Mesendoderm (in vitro differentiated cells): ENCODE measurements around the gene PRRC2A.

Experiments
- DNase-seq: peaks from one replicate; pipeline ENCODE4 v3.0.0; 2013
- H2AK5ac ChIP-seq: 2 replicates; pipeline ENCODE4 v1.6.1; 2013; ENCODE audit warnings: low read length, inconsistent platforms
- H2BK120ac ChIP-seq: 2 replicates; pipeline ENCODE4 v1.6.1; 2013; ENCODE audit warnings: low read depth, mild to moderate bottlenecking, low read length, moderate library complexity, mixed read lengths
- H2BK15ac ChIP-seq: replicated peaks from 2 replicates; pipeline ENCODE4 v1.6.1; 2013; ENCODE audit warnings: low read depth, mild to moderate bottlenecking, moderate library complexity
- H2BK5ac ChIP-seq: 2 replicates; pipeline ENCODE4 v1.6.1; 2013; ENCODE audit warnings: low read length, inconsistent platforms
- H3K18ac ChIP-seq: 2 replicates; pipeline ENCODE4 v1.6.1; 2013; ENCODE audit warnings: mild to moderate bottlenecking, low read length, mixed read lengths
- H3K23ac ChIP-seq: one replicate; pipeline ENCODE4 v1.6.1; 2013; ENCODE audit warnings: low read length
- H3K27ac ChIP-seq: 2 replicates; pipeline ENCODE4 v1.5.1; 2013; ENCODE audit warnings: low read depth, mild to moderate bottlenecking, inconsistent platforms, low read length, moderate library complexity
- H3K27me3 ChIP-seq: 2 replicates; pipeline ENCODE4 v1.6.1; 2013; ENCODE audit warnings: low read length, control low read depth, mild to moderate bottlenecking, inconsistent platforms; ENCODE audit not compliant: insufficient read depth, poor library complexity
- H3K36me3 ChIP-seq: 2 replicates; pipeline ENCODE4 v1.6.1; 2013; ENCODE audit warnings: low read length, inconsistent platforms; ENCODE audit not compliant: control insufficient read depth, insufficient read depth
- H3K4ac ChIP-seq: one replicate; pipeline ENCODE4 v1.6.1; 2013; ENCODE audit warnings: low read depth, mild to moderate bottlenecking, low read length, moderate library complexity
- H3K4me1 ChIP-seq: 2 replicates; pipeline ENCODE4 v1.6.1; 2013; ENCODE audit warnings: low read depth, low read length, inconsistent platforms; ENCODE audit not compliant: control insufficient read depth
- H3K4me2 ChIP-seq: 2 replicates; pipeline ENCODE4 v1.6.1; 2013; ENCODE audit warnings: low read length
- H3K4me3 ChIP-seq: 2 replicates; pipeline ENCODE4 v1.5.1; 2013; ENCODE audit warnings: mild to moderate bottlenecking, low read length
- H3K56ac ChIP-seq: one replicate; pipeline ENCODE4 v1.6.1; 2013; ENCODE audit warnings: low read length
- H3K79me1 ChIP-seq: 2 replicates; pipeline ENCODE4 v1.6.1; 2013; ENCODE audit warnings: low read length, inconsistent platforms
- H3K79me2 ChIP-seq: 2 replicates; pipeline ENCODE4 v1.6.1; 2013; ENCODE audit warnings: mild to moderate bottlenecking, low read length; ENCODE audit not compliant: control insufficient read depth, insufficient read depth
- H3K9ac ChIP-seq: 2 replicates; pipeline ENCODE4 v1.6.1; 2013; ENCODE audit warnings: low read length, inconsistent platforms
- H4K5ac ChIP-seq: one replicate; pipeline ENCODE4 v1.6.1; 2013; ENCODE audit warnings: low read length
- H4K8ac ChIP-seq: one replicate; pipeline ENCODE4 v1.6.1; 2013; ENCODE audit warnings: low read depth, mild to moderate bottlenecking, control low read depth, low read length, moderate library complexity
- WGBS: extraction: QIAGEN DNeasy Blood & Tissue Kit; methylation state at CpG from one replicate; pipeline ENCODE4 v1.1.7; 2013; ENCODE audit warnings: low lambda C conversion rate, missing lambda C conversion rate; ENCODE audit not compliant: insufficient coverage; ENCODE audit errors: extremely low coverage; 5-methylcytosine and 5-hydroxymethylcytosine counted together

The PRRC2A gene

DNA sequence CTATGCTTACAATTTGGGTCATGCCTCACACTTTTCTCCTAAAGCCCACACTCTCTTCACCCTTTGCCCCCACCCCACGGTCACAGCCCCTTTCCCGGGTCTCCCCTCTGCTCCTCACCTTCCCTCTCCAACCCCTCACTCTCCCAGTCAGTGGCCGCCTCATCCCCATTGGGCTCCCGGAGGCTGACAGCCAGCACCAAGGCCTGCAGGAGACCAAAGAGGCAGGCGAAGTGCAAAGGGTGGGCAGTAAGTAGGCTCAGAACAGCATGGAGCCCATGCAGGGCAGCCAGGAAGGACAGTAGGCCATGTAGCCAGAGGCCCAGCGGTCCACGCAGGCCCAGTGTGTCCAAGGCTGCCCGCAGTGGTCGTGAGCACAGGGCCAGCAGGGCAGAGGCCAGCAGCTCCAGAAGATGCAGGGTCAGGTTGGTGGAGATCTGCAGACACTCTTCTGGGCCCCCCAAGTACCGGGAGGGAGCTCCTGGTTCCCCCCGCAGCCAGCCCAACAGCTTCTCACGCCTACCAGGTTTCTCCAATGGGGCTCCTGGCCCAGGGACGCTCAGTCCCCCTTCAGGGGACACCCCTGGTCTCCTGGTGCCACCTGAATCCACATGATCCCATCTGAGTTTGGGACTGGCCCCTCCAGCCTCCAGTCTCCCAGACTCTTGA, 38.6 kb downstream of the PRRC2A start:
- H3K56ac ChIP-seq = peak overlapping the region; percentile 61
- peak overlapping the region; percentile 79 for H3K9ac ChIP-seq
- no peak overlapping the region for H2BK15ac ChIP-seq
- H3K4me1 ChIP-seq = peaks cover 8% of the 10 kb centered on the region
- H3K23ac ChIP-seq = no peak overlapping the region
- no peak overlapping the region for H2AK5ac ChIP-seq
- H2BK120ac ChIP-seq = no peak overlapping the region
- H4K8ac ChIP-seq = no peak overlapping the region
- H3K27ac ChIP-seq = no peak overlapping the region
- no peak overlapping the region for H3K18ac ChIP-seq
- no peak overlapping the region for H3K4ac ChIP-seq
- DNase-seq = no peak
- peak overlapping the region; percentile 75 for H3K4me2 ChIP-seq
- H2BK5ac ChIP-seq = no peak overlapping the region
- no peaks in the 10 kb centered on the region for H3K27me3 ChIP-seq
- WGBS = no CpG with 5 or more reads among the region's 13 CpGs
- no peak overlapping the region for H3K4me3 ChIP-seq
- H4K5ac ChIP-seq = no peak overlapping the region
- no peaks in the 10 kb centered on the region for H3K36me3 ChIP-seq
- peaks cover 23% of the 10 kb centered on the region for H3K79me1 ChIP-seq
- peaks cover 26% of the 10 kb centered on the region for H3K79me2 ChIP-seq

DNA sequence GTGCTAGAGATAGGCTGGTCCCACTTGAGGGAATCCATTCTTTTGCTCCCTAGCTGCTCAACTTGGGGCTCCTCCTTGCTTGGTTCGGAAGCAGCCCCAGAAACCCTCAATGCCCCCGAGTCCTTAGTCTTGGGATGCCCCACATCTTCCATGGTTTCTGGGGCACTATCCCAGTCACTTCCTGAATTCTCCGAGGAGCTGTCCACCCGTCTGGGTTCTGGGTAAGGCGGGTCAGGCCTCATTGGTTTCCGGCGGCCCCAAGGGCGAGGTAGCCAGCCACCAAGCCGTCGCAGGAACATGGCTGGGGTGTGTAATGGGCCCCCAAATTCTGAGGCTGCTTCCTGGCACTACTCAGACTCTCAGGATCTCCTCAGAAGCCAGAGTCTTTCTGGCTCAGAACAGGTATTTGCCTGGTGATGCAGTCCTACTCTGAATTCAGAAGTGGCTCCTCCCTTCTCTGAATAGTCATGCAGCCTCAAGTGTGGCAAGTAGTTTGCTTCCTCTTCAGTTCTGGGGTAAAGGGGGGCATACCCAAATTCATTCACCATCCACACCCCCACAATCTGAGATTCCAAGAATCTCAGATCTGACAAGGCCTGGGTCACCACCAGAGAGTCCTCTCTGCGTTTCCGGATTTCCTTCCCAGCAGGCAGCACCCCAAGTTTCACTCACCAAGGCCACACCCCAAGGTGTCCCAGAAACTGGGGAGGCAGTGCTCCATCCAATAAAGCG, 39.3 kb downstream of the PRRC2A start:
- H3K4ac ChIP-seq = peak overlapping the region; percentile 73
- H3K4me2 ChIP-seq = peak overlapping the region; percentile 75
- H3K79me1 ChIP-seq = peaks cover 27% of the 10 kb centered on the region
- H2BK120ac ChIP-seq = no peak overlapping the region
- H3K4me1 ChIP-seq = peaks cover 8% of the 10 kb centered on the region
- no CpG with 5 or more reads among the region's 13 CpGs for WGBS
- H3K18ac ChIP-seq = no peak overlapping the region
- no peaks in the 10 kb centered on the region for H3K36me3 ChIP-seq
- peak overlapping the region; percentile 83 for H3K56ac ChIP-seq
- H3K23ac ChIP-seq = no peak overlapping the region
- H3K9ac ChIP-seq = peak overlapping the region; percentile 79
- no peak overlapping the region for H4K8ac ChIP-seq
- no peak overlapping the region for H3K27ac ChIP-seq
- no peak overlapping the region for H2BK5ac ChIP-seq
- peaks cover 30% of the 10 kb centered on the region for H3K79me2 ChIP-seq
- peak overlapping the region; percentile 65 for H3K4me3 ChIP-seq
- no peak for DNase-seq
- H4K5ac ChIP-seq = no peak overlapping the region
- H3K27me3 ChIP-seq = no peaks in the 10 kb centered on the region
- H2AK5ac ChIP-seq = no peak overlapping the region
- no peak overlapping the region for H2BK15ac ChIP-seq

DNA sequence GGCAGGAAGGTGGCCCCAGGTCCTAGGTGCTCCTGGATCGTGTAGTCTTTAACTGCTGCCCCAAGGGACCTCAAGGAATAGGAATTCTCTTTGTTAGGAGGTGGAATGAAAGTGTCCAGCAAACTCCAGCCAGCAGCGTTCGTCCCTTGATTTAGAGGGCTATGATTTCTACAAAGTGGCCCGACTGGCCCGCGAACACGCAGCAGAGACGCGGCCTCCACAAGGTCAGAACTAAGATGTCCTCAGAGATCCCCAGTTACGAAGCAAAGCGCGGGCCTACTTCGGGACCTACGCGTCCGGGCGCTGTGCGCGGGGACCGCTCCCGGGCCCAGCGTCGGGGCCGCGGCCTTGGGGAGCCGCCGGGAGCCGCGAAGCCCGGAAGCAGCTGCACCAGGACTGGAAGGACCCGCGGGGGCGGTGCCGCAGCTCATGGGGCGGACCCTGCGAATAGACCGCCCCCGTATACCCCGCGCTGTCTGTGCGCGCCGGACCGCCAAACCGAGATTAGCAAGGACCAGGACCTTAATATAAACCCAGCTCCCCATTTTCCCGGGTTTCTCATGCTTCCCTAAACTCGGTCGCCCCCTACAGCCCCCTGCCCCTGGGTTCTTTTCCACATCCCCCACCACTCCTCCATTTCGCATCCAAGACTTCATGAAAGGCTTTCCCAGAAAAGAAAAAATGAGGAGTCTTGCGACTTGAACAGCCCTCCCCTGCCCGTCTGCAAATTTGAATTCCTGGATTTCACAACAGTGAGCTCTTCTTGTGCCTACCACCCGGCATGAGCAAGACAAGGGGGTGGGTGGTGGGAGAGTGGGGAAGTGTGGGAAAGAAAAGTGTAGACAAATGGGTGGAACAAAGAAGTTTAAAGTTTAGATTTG, 40.1 kb downstream of the PRRC2A start, which contains the start of gene C6orf47:
C6orf47 (minus strand) TSS at position 398 of the 881 bp plus-strand sequence. CDS start 831 bp downstream, outside the sequence.
- Histone ChIP-seq H3K27me3 (no peaks in the 10 kb centered on the region), H3K79me1 (peaks cover 27% of the 10 kb centered on the region), H2BK120ac (no peak within 1 kb of the TSS), H3K4ac (peak within 1 kb of the TSS; percentile 73), H3K9ac (peak within 1 kb of the TSS; percentile 79), H3K18ac (peak within 1 kb of the TSS; percentile 42), H3K27ac (peak within 1 kb of the TSS; percentile 53), H4K5ac (no peak within 1 kb of the TSS), H3K79me2 (peaks cover 30% of the 10 kb centered on the region), H3K23ac (peak within 1 kb of the TSS; percentile 1), H2BK5ac (peak within 1 kb of the TSS; percentile 29), H2BK15ac (no peak within 1 kb of the TSS), H3K4me2 (peak within 1 kb of the TSS; percentile 75), H3K36me3 (no peaks in the 10 kb centered on the region), H4K8ac (no peak within 1 kb of the TSS), H3K4me3 (peak within 1 kb of the TSS; percentile 65), H2AK5ac (no peak within 1 kb of the TSS), H3K56ac (peak within 1 kb of the TSS; percentile 84), H3K4me1 (peaks cover 8% of the 10 kb centered on the region)
- no CpG with 5 or more reads among the region's 52 CpGs for whole genome bisulfite sequencing
- peak; percentile 90 for DNase-seq

- no peak overlapping the region for H2AK5ac ChIP-seq
- H3K79me2 ChIP-seq = peaks cover 35% of the 10 kb centered on the region
- peaks cover 8% of the 10 kb centered on the region for H3K4me1 ChIP-seq
- peaks cover 29% of the 10 kb centered on the region for H3K79me1 ChIP-seq
- H3K27me3 ChIP-seq = no peaks in the 10 kb centered on the region
- H3K18ac ChIP-seq = no peak overlapping the region
- H3K36me3 ChIP-seq = no peaks in the 10 kb centered on the region
- H2BK120ac ChIP-seq = no peak overlapping the region
- H2BK15ac ChIP-seq = no peak overlapping the region
- peak overlapping the region; percentile 84 for H3K56ac ChIP-seq
- no peak overlapping the region for H3K23ac ChIP-seq
- no peak overlapping the region for H4K5ac ChIP-seq
- no peak overlapping the region for H3K4me3 ChIP-seq
- peak overlapping the region; percentile 53 for H3K27ac ChIP-seq
- H3K9ac ChIP-seq = peak overlapping the region; percentile 77
- H3K4ac ChIP-seq = no peak overlapping the region
- no peak overlapping the region for H2BK5ac ChIP-seq
- no peak overlapping the region for H4K8ac ChIP-seq
- H3K4me2 ChIP-seq = no peak overlapping the region
- DNase-seq = no peak
- WGBS = no CpG with 5 or more reads among the region's 12 CpGs
These were observed 41.0 kb downstream of the PRRC2A start for GRCh38 chr6:31661262-31662123.

DNA sequence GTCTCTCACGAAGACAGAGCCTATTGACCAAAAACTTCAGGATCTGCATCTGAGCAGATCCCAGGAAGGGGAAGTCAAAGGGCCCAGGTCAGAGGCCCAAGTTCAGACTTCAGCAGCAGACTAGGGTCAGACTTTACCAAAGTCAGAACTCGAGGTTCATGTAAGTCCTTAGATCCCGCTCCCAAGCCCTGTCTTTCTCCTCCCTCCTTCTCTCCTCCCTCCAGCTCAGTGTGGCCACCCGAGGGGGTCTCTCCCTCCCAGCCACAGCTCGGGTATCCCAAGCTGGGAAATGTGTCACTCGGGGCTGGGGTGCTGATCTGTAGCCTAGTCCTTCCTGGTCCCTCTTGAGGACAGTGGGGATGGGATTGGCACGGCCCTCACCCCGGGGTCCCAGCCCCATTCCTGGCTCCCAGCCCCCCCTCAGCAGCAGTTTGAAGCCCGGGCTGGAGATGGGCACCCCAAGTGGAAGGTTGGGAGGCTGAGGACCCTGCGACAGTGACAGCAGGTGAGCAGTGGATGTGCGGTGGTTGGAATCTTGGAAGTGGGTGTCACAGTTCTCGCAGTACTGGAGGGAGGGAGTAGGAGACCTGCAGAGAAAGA, 41.7 kb downstream of the PRRC2A start:
- Histone ChIP-seq H3K9ac (no peak overlapping the region), H2BK120ac (no peak overlapping the region), H4K8ac (no peak overlapping the region), H3K27ac (no peak overlapping the region), H2BK15ac (no peak overlapping the region), H3K27me3 (no peaks in the 10 kb centered on the region), H3K4me3 (no peak overlapping the region), H3K23ac (no peak overlapping the region), H4K5ac (no peak overlapping the region), H3K79me1 (peaks cover 32% of the 10 kb centered on the region), H3K4me1 (peaks cover 11% of the 10 kb centered on the region), H3K4me2 (no peak overlapping the region), H3K18ac (no peak overlapping the region), H3K56ac (no peak overlapping the region), H3K79me2 (peaks cover 40% of the 10 kb centered on the region), H3K36me3 (no peaks in the 10 kb centered on the region), H3K4ac (no peak overlapping the region), H2BK5ac (no peak overlapping the region), H2AK5ac (no peak overlapping the region)
- no CpG with 5 or more reads among the region's 12 CpGs for WGBS
- DNase-seq = no peak
